HG03039 (cell line): ENCODE results near the gene HSP90AA1.
"Not testable (repeated sequence)": the region's sequence is repeated elsewhere in the genome, so short reads cannot be mapped to it uniquely, and the experiment has no call there.

Experiments used
- ATAC-seq: cut with Tn5 transposase; IDR thresholded peaks from one replicate; pipeline ENCODE4 v1.9.1; 2021; ENCODE audit warnings: mild to moderate bottlenecking, moderate library complexity; ENCODE audit not compliant: unreplicated experiment

The HSP90AA1 gene

GRCh38 chr14:102086972-102087761 is at the start of gene HSP90AA1:
TSS of gene HSP90AA1 (minus strand) at chr14:102087044. CDS start at chr14:102086378, 666 bp downstream.
- peak; percentile 71 for ATAC-seq

GRCh38 chr14:102135456-102135855 is 48.6 kb upstream of the HSP90AA1 start:
- ATAC-seq = not testable (repeated sequence)

GRCh38 chr14:102134719-102135118 is 47.9 kb upstream of the HSP90AA1 start:
- not testable (repeated sequence) for ATAC-seq

- not testable (repeated sequence) for ATAC-seq
These were observed 47.2 kb upstream of the HSP90AA1 start for GRCh38 chr14:102134021-102134420.

- no peak for ATAC-seq
These were observed 44.9 kb upstream of the HSP90AA1 start for GRCh38 chr14:102131741-102132140.

- no peak for ATAC-seq
These were observed 40.1 kb upstream of the HSP90AA1 start for GRCh38 chr14:102126807-102127455.

- no peak for ATAC-seq
These were observed 38.7 kb upstream of the HSP90AA1 start for GRCh38 chr14:102125546-102125945.

- no peak for ATAC-seq
These were observed 37.6 kb upstream of the HSP90AA1 start for GRCh38 chr14:102124419-102124818.

GRCh38 chr14:102121567-102121966 is 34.7 kb upstream of the HSP90AA1 start:
- ATAC-seq = no peak

- no peak for ATAC-seq
These were observed 34.0 kb upstream of the HSP90AA1 start for GRCh38 chr14:102120888-102121287.

GRCh38 chr14:102117852-102118251 is 31.0 kb upstream of the HSP90AA1 start:
- ATAC-seq = no peak

- no peak for ATAC-seq
These were observed 29.7 kb upstream of the HSP90AA1 start for GRCh38 chr14:102116361-102117180.

GRCh38 chr14:102111101-102111500 is 24.3 kb upstream of the HSP90AA1 start:
- no peak for ATAC-seq

- ATAC-seq = not testable (repeated sequence)
These were observed 22.5 kb upstream of the HSP90AA1 start for GRCh38 chr14:102109332-102109731.

GRCh38 chr14:102105369-102105768 is 18.5 kb upstream of the HSP90AA1 start:
- no peak for ATAC-seq

GRCh38 chr14:102103062-102103695 is 16.3 kb upstream of the HSP90AA1 start:
- ATAC-seq = no peak

- no peak for ATAC-seq
These were observed 10.7 kb upstream of the HSP90AA1 start for GRCh38 chr14:102097441-102098135.

GRCh38 chr14:102096569-102097188 is 9.8 kb upstream of the HSP90AA1 start:
- ATAC-seq = no peak

- ATAC-seq = no peak
These were observed 9.2 kb upstream of the HSP90AA1 start for GRCh38 chr14:102095871-102096568.
